ENCODE data around the gene ARHGAP6. TPM values are rescaled to one million over a fixed set of nuclear protein-coding genes. Genes with fewer than 3 reads are reported as not detected.

Gene ARHGAP6
- total RNA-seq, 4 donors from 2014 or later = 49.2 to 63.8 (median 51.5) TPM

DNA sequence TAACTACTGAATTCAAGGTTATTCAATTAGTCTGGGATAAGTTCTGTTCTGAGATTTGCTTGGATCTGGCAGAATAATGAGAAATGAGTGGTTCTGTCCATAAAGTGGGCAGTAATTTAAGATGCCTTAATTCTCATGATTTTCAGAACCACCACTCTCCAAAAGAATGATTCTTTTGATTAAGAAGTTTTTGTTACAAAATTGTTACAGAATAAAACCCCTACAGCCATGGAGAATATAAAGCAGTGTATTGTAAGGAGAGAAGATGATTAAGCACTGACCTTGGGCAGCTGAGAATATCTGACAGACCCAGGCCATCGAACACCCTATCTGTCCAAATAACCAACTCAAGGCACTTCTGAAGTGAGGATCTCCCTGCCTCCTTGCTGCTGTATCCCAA is 360.1 kb downstream of the ARHGAP6 start:
- WGBS, 2 donors = 63 to 83% methylated on average over 1 of the region's 1 CpG
- TF ChIP-seq, protein P1, sequence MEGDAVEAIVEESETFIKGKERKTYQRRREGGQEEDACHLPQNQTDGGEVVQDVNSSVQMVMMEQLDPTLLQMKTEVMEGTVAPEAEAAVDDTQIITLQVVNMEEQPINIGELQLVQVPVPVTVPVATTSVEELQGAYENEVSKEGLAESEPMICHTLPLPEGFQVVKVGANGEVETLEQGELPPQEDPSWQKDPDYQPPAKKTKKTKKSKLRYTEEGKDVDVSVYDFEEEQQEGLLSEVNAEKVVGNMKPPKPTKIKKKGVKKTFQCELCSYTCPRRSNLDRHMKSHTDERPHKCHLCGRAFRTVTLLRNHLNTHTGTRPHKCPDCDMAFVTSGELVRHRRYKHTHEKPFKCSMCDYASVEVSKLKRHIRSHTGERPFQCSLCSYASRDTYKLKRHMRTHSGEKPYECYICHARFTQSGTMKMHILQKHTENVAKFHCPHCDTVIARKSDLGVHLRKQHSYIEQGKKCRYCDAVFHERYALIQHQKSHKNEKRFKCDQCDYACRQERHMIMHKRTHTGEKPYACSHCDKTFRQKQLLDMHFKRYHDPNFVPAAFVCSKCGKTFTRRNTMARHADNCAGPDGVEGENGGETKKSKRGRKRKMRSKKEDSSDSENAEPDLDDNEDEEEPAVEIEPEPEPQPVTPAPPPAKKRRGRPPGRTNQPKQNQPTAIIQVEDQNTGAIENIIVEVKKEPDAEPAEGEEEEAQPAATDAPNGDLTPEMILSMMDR (IDR thresholded peaks at IDR 0.05) = no peak
- TF ChIP-seq POLR2A (IDR thresholded peaks at IDR 0.05) = no peak

DNA sequence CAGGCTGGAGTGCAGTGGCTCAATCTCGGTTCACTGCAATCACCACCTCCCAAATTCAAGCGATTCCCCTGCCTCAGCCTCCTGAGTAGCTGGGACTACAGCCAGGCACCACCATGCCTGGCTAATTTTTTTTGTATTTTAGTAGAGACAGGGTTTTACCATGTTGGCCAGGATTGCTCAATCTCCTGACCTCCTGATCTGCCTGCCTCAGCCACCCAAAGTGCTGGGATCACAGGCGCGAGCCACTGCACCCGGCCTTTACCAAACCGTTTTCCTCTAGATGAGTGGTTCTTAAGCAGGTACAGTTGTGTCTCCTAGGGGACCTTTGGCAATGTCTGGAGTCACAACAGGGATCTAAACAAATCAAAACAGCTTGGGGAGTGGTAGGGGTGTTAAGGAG is 360.9 kb downstream of the ARHGAP6 start:
- intact Hi-C loops (cut with DNase I) = no loop called here
- Histone ChIP-seq H3K27ac (no peak overlapping the region), H3K4me3 (replicated peaks in 1 of 3) (no peak overlapping the region), H3K9me3 (no peaks in the 10 kb centered on the region), H3K4me1 (peaks cover 0 to 3% of the 10 kb centered on the region in 2 donors), H3K36me3 (no peaks in the 10 kb centered on the region), H3K27me3 (no peaks in the 10 kb centered on the region)
- 40 to 41% methylated on average over 5 to 6 of the region's 6 CpGs for WGBS, 2 donors
- DNase-seq = peak; percentile 50 to 58
- TF ChIP-seq, protein P1 (IDR thresholded peaks at IDR 0.05) = no peak
- no peak for TF ChIP-seq POLR2A (IDR thresholded peaks at IDR 0.05)

More for the DNA sequence above, 360.1 kb downstream of the ARHGAP6 start:
- no peak for DNase-seq
- no peaks in the 10 kb centered on the region for H3K27me3 ChIP-seq
- H3K9me3 ChIP-seq = no peaks in the 10 kb centered on the region
- intact Hi-C loops (cut with DNase I) = no loop called here
- no peak overlapping the region for H3K27ac ChIP-seq
- no peaks in the 10 kb centered on the region for H3K36me3 ChIP-seq
- H3K4me1 ChIP-seq = peaks cover 0 to 3% of the 10 kb centered on the region in 2 donors
- H3K4me3 ChIP-seq (replicated peaks in 1 of 3) = no peak overlapping the region

DNA sequence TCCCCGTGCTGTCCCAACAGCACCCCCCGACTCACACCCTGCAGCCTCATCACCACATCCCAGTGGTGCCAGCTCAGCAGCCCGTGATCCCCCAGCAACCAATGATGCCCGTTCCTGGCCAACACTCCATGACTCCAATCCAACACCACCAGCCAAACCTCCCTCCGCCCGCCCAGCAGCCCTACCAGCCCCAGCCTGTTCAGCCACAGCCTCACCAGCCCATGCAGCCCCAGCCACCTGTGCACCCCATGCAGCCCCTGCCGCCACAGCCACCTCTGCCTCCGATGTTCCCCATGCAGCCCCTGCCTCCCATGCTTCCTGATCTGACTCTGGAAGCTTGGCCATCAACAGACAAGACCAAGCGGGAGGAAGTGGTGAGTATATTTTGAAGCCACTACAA is 367.1 kb downstream of the ARHGAP6 start:
- DNase-seq = no peak
- WGBS, 2 donors = 93 to 95% methylated on average over 8 to 9 of the region's 9 CpGs
- Histone ChIP-seq H3K27me3 (no peaks in the 10 kb centered on the region), H3K27ac (no peak overlapping the region), H3K9me3 (no peaks in the 10 kb centered on the region), H3K4me1 (peaks cover 0 to 6% of the 10 kb centered on the region in 2 donors), H3K4me3 (replicated peaks in 1 of 3) (no peak overlapping the region), H3K36me3 (no peaks in the 10 kb centered on the region)
- no peak for TF ChIP-seq POLR2A (IDR thresholded peaks at IDR 0.05)
- TF ChIP-seq, protein P1 (IDR thresholded peaks at IDR 0.05) = no peak
- intact Hi-C loops (cut with DNase I) = no loop called here

DNA sequence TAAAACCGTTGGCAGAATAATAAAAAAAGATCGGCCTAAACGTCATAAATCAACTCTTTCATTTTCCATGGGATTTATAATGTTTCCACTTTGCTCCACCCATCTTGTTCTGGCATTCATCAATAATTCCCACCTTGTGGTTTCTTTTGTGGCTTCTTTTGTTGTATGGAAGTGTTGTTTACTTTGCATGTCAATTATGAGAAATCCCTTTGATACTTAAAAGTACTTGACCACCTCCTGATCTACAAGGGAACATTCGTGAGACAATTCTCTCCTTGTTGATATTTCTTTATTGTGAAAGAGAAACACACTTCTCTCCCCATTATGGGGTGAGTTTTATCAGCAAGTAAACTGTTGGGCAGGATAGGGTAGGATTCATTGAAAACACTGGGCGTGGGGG is 369.7 kb downstream of the ARHGAP6 start:
- no peak for DNase-seq
- intact Hi-C loops (cut with DNase I) = no loop called here
- Histone ChIP-seq H3K36me3 (no peaks in the 10 kb centered on the region), H3K9me3 (no peaks in the 10 kb centered on the region), H3K27me3 (no peaks in the 10 kb centered on the region), H3K4me3 (replicated peaks in 1 of 3) (no peak overlapping the region), H3K27ac (no peak overlapping the region), H3K4me1 (peaks cover 0 to 4% of the 10 kb centered on the region in 2 donors)
- WGBS, 2 donors = 68 to 69% methylated on average over 5 of the region's 5 CpGs
- no peak for TF ChIP-seq POLR2A (IDR thresholded peaks at IDR 0.05)
- TF ChIP-seq, protein P1 (IDR thresholded peaks at IDR 0.05) = no peak

DNA sequence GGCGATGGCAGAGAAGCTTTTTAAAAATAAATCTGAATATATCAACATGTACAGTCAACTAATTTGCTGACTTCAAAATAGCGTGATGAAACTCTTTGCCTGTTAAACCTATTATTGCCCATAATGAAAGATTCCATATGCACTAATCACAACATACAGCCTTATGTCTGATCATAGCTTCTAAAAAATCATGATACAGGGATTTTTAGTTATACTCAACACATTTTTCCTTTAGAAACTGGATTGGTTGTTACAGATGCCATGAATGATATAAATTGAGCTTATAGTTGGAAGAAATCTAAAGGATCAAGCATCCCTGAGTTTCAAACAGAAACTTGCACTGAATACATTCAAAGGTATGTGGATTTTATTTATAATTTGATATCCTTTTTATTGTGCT is 372.6 kb downstream of the ARHGAP6 start, which contains the start of gene AMELX:
Gene AMELX (plus strand): TSS at position 301 of the 400 bp plus-strand sequence. CDS start 1,376 bp downstream, outside the sequence.
- no peaks in the 10 kb centered on the region for H3K27me3 ChIP-seq
- H3K27ac ChIP-seq = no peak within 1 kb of the TSS
- WGBS, 2 donors = 91 to 95% methylated on average over 2 of the region's 2 CpGs
- H3K4me1 ChIP-seq = peaks cover 0 to 4% of the 10 kb centered on the region in 2 donors
- TF ChIP-seq, protein P1 (IDR thresholded peaks at IDR 0.05) = no peak
- TF ChIP-seq POLR2A (IDR thresholded peaks at IDR 0.05) = no peak
- H3K9me3 ChIP-seq = no peaks in the 10 kb centered on the region
- intact Hi-C loops (cut with DNase I) = no loop called here
- no peak for DNase-seq
- H3K4me3 ChIP-seq (replicated peaks in 1 of 3) = no peak within 1 kb of the TSS
- no peaks in the 10 kb centered on the region for H3K36me3 ChIP-seq

Data from thyroid gland (tissue), 4 donors.